ENCODE data around the gene SEMA4D. TPM values are rescaled to one million over a fixed set of nuclear protein-coding genes. Genes with fewer than 3 reads are reported as not detected.

Gene SEMA4D
- total and polyA plus RNA-seq, 12 donors: 2.3 to 51.0 (median 20.2) TPM

GRCh38 chr9:89412951-89413350, 85.0 kb downstream of the SEMA4D start:
- TF ChIP-seq CTCF (IDR thresholded peaks at IDR 0.05): no peak

GRCh38 chr9:89412541-89412940, 85.4 kb downstream of the SEMA4D start:
- no peak for ATAC-seq

More at GRCh38 chr9:89412951-89413350, 85.0 kb downstream of the SEMA4D start:
- peaks cover 0 to 27% (median 0%) of the 10 kb centered on the region in 9 donors for H3K36me3 ChIP-seq
- peaks cover 0 to 61% (median 9%) of the 10 kb centered on the region in 9 donors for H3K4me1 ChIP-seq
- ATAC-seq (no peak), DNase-seq (no peak)
- H3K27ac ChIP-seq: no peak overlapping the region
- H3K9me3 ChIP-seq: peaks cover 0 to 12% (median 0%) of the 10 kb centered on the region in 11 donors
- 65 to 74% methylated on average over 4 of the region's 4 CpGs for WGBS, 2 donors
- H3K4me3 ChIP-seq: no peak overlapping the region
- intact Hi-C loops (cut with DNase I): no loop called here
- no peaks in the 10 kb centered on the region for H3K27me3 ChIP-seq

GRCh38 chr9:89411759-89412158, 86.2 kb downstream of the SEMA4D start:
- Histone ChIP-seq H3K36me3 (peaks cover 0 to 27% (median 0%) of the 10 kb centered on the region in 9 donors), H3K9me3 (peaks cover 0 to 13% (median 0%) of the 10 kb centered on the region in 11 donors), H3K27me3 (no peaks in the 10 kb centered on the region), H3K4me1 (peaks cover 0 to 61% (median 8%) of the 10 kb centered on the region in 9 donors), H3K4me3 (no peak overlapping the region), H3K27ac (no peak overlapping the region)
- 91 to 93% methylated on average over 6 of the region's 6 CpGs for whole genome bisulfite sequencing, 2 donors
- intact Hi-C loops (cut with DNase I): no loop called here
- ATAC-seq (no peak), DNase-seq (no peak)
- no peak for TF ChIP-seq CTCF (IDR thresholded peaks at IDR 0.05)

More at GRCh38 chr9:89412541-89412940, 85.4 kb downstream of the SEMA4D start:
- WGBS, 2 donors: 90% methylated on average over 5 of the region's 5 CpGs
- DNase-seq: no peak
- no peak overlapping the region for H3K27ac ChIP-seq
- H3K27me3 ChIP-seq: no peaks in the 10 kb centered on the region
- no peak for TF ChIP-seq CTCF (IDR thresholded peaks at IDR 0.05)
- peaks cover 0 to 27% (median 0%) of the 10 kb centered on the region in 9 donors for H3K36me3 ChIP-seq
- peaks cover 0 to 11% (median 0%) of the 10 kb centered on the region in 11 donors for H3K9me3 ChIP-seq
- intact Hi-C loops (cut with DNase I): no loop called here
- H3K4me1 ChIP-seq: peaks cover 0 to 61% (median 9%) of the 10 kb centered on the region in 9 donors
- no peak overlapping the region for H3K4me3 ChIP-seq

GRCh38 chr9:89410641-89411350, 87.1 kb downstream of the SEMA4D start:
- Histone ChIP-seq H3K36me3 (peaks cover 0 to 27% (median 0%) of the 10 kb centered on the region in 9 donors), H3K4me1 (peaks cover 0 to 70% (median 14%) of the 10 kb centered on the region in 9 donors), H3K9me3 (peaks cover 0 to 13% (median 0%) of the 10 kb centered on the region in 11 donors), H3K27me3 (no peaks in the 10 kb centered on the region), H3K4me3 (no peak overlapping the region), H3K27ac (no peak overlapping the region)
- whole genome bisulfite sequencing, 2 donors: 95% methylated on average over 7 of the region's 7 CpGs
- DNase-seq: no peak
- no peak for ATAC-seq
- TF ChIP-seq CTCF (IDR thresholded peaks at IDR 0.05): no peak
- intact Hi-C loops (cut with DNase I): no loop called here

All from heart right ventricle (tissue), 16 donors.